GM19397 (cell line): ENCODE data around the gene SRPK2.
"Not testable (repeated sequence)": the region's sequence is repeated elsewhere in the genome, so short reads cannot be mapped to it uniquely, and the experiment has no call there.

Experiments used
- ATAC-seq: cut with Tn5 transposase; IDR thresholded peaks from one replicate; pipeline ENCODE4 v1.9.1; 2021; ENCODE audit warnings: mild to moderate bottlenecking, moderate library complexity; ENCODE audit not compliant: unreplicated experiment

SRPK2 gene

DNA sequence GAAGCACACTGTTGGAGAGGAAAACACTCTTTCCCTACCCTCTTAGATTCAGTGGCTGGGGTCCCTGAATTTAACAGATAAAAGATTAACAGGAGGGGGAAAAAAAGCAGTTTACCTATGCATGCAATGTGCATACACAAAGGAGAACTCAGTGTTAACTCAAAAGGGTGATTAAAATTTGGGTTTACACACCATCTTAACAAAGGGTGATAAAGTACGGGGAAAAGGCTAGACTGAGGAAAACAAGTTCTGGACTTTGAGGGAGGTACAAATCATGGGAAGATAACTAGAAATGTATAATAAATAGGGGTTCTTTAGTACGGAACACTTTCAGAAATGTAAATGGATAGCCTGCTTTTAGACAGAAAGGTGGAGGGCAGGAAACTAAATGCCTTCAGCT is 83.1 kb downstream of the SRPK2 start:
- ATAC-seq = no peak

DNA sequence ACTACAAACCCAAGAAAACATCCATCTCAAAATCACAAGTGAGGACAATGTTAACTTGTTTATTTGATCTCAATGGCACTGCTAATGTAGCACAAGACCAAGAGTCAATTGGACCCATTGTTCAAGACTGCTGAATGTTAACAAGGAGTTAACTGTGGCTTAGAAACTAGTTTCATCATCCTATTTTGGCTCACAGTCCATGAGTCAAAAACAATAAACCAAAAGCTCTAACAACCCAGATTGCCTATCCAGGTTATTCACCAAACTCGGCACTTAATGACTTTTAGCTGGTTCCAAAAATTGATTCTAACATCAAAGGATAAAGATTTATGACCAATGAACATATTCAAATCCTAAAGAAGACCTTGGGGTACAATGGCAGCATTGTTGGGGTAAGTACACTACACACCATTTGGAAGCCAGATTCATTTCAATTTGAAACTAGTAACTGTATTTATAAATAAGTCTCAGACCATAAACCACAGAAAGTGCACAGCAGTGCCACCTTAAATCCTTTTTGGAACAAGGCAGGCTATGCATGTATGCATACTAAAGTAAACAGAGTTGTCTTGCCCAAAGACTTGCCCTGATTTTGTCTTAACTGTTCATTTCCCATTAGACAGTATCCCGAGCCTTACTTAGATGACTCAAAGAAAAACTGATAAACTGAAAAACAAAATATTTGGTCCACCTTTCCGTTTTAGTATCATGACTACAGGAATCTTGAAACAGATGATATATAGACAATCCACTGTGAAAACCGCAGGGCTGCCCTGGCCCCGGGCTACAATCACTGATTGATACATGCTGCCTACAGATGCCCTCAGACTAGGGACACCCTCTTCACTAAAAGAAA is 84.5 kb downstream of the SRPK2 start:
- peak; percentile 77 for ATAC-seq

GRCh38 chr7:105300587-105300986 is 88.1 kb downstream of the SRPK2 start:
- ATAC-seq = not testable (repeated sequence)

DNA sequence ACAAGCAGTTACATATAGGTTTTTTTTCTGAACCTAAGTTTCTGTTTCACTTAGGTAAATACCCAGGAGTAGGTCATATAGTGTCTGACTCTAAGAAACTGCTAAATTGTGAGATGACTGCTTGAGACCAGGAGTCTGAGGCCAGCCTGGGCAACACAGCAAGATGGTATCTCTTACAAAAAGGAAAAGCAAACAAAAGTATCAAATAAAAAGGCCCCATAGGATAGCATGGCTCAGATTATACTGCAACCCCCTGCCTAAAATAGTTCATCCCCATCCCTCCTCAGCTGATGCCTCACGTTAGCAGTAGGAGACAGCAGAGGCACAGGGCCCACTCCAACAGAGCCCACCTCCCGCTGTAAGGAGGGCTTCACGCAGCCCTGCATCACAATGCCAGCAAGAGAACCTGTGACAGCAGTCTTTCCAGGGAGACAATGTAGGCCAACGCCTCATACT is 90.3 kb downstream of the SRPK2 start:
- peak; percentile 74 for ATAC-seq

- ATAC-seq = peak; percentile 33
Measured at GRCh38 chr7:105297985-105298384, 90.7 kb downstream of the SRPK2 start.

DNA sequence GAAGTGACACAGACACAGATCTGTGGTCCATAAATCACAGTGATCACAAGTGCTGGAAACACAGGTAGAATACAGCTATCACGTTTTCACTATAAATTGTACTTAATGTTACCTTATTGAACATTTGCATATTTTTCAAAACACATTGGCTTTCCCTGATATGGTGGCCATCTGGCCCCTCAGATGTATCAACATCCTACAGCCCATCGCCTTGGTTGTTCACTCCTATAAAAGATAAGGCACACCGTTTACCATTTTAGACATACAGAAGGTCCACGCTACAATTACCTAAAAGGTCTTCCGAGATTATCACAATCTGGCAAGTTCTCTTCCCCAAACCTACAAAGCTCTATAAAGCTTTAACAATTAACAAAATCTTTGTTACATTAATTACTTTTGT is 91.4 kb downstream of the SRPK2 start:
- no peak for ATAC-seq

GRCh38 chr7:105296491-105296890 is 92.2 kb downstream of the SRPK2 start:
- no peak for ATAC-seq

DNA sequence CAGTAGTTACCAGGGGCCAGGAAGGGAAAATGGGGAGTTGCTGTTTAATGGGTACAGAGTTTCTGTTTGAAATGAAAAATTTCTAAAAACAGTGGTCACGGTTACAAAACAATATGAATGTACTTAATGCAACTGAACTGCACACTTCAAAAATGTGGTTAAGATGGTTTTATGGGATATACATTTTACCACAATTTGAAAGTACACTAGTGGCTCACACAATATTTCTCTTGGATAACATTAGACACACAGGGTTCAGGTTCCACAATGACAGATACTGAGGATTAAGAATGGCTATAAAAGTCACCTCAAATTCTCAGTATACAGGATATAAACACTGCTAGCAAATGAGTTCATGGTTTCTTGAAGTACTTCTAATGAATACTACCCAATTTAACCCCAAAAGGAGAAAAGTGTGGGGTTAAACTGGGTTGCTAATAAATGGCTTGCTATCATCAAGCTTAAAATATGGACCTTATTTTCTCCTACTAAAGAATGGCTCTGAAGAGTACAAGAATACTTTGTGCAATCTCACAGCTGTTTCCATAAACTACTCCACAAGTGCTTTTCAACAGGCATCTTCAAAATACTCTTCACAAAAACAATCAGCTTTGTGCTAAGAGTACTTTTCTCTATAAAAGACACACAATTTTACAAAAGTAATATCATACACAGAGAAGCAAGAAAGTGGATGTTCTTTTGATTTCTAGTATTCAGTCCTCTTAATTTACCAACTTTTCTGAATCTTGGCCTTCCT is 92.9 kb downstream of the SRPK2 start:
- ATAC-seq = no peak

DNA sequence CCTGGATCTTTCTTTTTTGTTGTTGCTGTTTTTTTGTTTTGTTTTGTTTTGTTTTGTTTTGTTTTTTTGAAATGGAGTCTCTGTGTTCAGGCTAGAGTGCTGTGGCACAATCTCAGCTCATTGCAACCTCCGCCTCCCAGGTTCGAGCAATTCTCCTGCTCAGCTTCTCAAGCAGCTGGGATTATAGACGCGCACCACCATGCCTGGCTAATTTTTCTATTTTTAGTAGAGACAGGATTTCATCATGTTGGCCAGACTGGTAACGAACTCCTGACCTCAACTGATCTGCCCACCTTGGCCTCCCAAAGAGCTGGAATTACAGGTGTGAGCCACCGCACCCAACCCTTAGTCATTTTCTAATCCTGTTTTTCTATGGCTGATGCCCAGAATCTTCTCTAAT is 94.2 kb downstream of the SRPK2 start:
- ATAC-seq = not testable (repeated sequence)

- no peak for ATAC-seq
Measured at GRCh38 chr7:105289704-105290103, 99.0 kb downstream of the SRPK2 start.

GRCh38 chr7:105286441-105286840 is 102.3 kb downstream of the SRPK2 start:
- no peak for ATAC-seq

DNA sequence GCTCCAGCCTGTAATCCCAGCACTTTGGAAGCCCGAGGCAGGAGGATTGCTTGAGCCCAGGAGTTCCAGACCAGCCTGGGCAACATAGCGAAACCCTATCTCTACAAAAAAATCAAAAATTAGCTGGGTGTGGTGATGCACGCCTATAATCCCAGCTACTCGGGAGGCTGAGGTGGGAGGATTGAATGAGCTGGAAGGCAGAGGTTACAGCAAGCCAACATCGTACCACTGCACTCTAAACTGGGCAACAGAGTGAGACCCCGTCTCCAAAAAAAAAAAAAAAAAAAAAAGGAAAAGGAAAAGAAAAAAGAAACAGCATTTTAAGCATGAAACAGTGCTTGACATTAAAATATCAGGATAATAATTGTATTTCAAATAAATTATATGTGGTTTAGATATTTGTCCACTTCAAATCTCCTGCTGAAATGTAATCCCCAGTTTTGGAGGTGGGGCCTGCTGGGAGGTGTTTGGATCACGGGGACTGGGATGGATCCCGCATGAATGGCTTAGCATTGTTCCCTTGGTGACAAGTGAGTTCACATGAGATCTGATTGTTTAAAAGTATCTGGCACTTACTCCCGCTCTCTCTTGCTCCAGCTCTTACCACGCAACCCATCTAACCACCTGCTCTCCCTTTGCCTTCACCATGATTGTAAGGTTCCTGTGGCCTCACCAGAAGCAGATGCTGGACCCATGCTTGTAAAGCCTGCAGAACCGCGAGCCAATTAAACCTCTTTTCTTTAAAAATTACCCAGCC is 103.4 kb downstream of the SRPK2 start:
- ATAC-seq = no peak

DNA sequence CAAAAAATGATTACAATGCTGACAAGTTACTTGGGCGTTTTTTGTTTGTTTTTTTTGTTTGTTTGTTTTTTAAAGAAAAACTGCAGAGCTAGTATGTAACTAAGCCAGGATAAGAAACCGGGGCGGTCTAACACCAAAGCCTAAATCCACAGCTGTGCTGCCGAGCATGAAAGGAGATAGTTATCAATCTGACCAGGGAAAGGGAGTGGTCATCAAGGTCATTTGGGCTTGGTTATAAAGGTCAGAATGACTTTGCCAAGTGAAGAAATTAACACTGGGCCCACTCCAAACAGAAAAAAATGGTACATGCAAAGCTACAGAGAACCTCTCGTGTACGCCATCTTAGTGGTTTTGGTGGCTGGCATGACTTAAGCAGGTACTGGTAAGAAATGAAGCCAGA is 104.7 kb downstream of the SRPK2 start:
- no peak for ATAC-seq

DNA sequence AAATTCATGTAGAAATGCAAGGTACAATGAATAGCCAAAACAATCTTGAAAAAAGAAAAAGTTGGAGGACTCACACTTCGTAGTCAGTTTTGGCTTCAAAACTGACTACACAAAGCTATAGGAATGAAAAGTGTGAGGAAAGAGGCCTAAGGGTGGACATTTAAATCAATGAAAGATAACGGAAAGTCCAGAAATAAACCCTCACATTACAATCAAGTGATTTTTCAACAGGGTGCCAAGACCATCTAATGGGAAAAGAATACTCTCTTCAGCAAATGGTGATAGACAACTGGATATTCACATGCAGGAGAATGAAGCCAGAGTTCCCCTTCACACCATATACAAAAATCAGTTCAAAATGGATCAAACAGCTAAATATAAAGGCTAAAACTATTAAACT is 106.8 kb downstream of the SRPK2 start:
- ATAC-seq = no peak

DNA sequence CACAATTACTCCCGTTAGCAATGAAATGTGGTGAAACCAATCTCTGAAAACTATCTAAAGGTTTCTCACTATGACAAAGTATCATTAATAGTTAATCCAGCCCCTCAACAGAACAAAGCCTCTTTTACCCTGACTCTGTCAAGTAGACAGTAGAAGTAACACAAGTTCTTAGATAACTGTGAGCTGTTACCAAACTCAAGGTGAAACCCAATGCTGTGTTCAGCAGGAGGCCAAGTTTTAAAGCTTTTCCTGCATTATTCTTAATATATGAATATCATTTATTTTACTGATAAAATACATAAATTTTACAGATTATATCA is 109.1 kb downstream of the SRPK2 start:
- ATAC-seq = peak; percentile 81

DNA sequence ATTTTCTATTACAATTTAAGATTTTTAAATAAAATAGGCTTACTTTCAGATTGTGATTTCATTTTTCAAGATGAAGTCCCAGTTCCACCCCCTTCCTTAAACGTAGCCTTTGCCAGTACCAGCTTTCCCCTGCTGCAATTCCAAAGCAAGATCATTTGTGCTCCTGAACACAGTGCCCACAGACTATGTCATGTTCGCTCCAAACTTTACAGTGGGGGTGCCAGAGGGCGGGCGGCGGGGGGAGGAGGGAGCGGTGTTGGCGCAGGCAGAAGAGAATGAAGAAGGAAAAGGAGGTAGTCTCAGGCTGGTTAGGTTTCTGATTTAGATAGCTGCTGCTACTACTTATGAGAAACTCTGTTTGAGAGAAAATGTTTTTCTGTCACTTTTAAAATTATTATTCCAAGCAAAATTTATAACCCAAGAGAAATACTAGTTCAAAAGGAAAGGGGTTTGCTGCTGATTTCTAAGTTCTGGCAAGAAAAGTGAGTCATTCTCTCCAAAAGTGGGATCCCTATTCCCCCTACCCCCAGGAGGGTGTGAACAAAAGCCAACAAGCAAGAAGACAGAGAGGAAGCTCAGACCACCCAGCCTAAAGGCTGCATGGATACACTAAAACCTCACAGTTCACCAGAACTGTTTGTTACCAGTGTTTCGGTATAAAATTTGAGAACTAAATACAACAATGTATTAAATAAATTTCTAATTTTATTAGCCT is 109.6 kb downstream of the SRPK2 start:
- peak; percentile 43 for ATAC-seq

DNA sequence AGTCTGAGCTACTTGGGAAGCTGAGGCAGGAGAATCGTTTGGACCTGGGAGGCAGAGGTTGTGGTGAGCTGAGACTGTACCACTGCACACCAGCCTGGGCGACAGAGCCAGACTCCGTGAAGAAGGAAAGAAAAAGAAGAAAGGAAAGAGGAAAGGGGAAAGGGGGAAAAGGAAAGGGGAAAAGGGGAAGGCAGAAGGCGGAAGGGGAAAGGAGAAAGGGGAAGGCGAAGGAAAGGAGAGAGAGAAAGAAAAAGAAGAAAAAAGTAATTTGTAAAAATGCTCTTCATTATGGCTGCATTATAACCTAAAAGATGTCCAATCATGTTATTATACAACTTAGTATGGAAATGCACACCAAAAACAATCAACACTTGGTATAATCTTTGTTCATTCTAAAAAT is 110.2 kb downstream of the SRPK2 start:
- ATAC-seq = no peak

GRCh38 chr7:105277341-105277740 is 111.4 kb downstream of the SRPK2 start:
- ATAC-seq = no peak

DNA sequence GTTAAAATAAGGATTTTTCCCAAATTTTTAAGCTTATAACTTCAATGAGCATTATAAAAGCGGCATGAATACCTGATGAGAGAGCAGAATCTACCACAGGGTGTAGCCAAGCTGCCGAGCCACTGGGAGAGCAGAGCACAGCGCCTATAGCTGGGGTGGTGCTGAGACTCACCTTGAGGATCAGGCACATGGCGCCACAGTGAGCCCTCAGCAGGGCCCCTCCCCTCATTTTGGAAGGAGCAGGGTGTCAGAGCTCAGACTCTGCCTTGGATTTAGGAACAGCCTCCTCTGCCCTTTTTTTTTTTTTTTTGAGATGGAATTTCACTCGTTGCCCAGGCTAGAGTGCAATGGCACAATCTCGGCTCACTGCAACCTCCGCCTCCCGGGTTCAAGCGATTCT is 118.6 kb downstream of the SRPK2 start:
- no peak for ATAC-seq

- peak; percentile 28 for ATAC-seq
Measured at GRCh38 chr7:105269397-105269796, 119.3 kb downstream of the SRPK2 start.
